ENCODE data around the gene MED23. TPM values are rescaled to one million over a fixed set of nuclear protein-coding genes. Genes with fewer than 3 reads are reported as not detected.

Gene MED23
- total and polyA plus RNA-seq, 9 of the 15 experiments (the other 6 are each of a cell fraction or from before 2014, with no cell fraction given): 13.7 to 61.2 (median 27.2) TPM

GRCh38 chr6:131627724-131628682, at the start of gene MED23 (continued):
- TF ChIP-seq, protein P1, sequence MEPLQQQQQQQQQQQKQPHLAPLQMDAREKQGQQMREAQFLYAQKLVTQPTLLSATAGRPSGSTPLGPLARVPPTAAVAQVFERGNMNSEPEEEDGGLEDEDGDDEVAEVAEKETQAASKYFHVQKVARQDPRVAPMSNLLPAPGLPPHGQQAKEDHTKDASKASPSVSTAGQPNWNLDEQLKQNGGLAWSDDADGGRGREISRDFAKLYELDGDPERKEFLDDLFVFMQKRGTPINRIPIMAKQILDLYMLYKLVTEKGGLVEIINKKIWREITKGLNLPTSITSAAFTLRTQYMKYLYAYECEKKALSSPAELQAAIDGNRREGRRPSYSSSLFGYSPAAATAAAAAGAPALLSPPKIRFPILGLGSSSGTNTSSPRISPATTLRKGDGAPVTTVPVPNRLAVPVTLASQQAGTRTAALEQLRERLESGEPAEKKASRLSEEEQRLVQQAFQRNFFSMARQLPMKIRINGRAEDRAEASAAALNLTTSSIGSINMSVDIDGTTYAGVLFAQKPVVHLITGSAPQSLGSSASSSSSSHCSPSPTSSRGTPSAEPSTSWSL (CRISPR knock-in tag; IDR thresholded peaks at IDR 0.05; ENCODE audit: borderline replicate concordance): 0 out of 2 replicates have a peak, but pooled peaks have one; percentile 68
- TF ChIP-seq ZKSCAN1 (IDR thresholded peaks at IDR 0.05; ENCODE audit: low read depth, low read length) (peak; percentile 88), XRCC3 (IDR thresholded peaks at IDR 0.05) (no peak), FIP1L1 (IDR thresholded peaks at IDR 0.05; ENCODE audit: low read depth, low read length, poor library complexity, severe bottlenecking) (peak; percentile 97), YY1 (IDR thresholded peaks at IDR 0.05; ENCODE audit: borderline replicate concordance in 1 of 3, control insufficient read depth in 1 of 3, extremely low read depth in 1 of 3, insufficient read depth in 3 of 3, insufficient read length in 1 of 3, insufficient replicate concordance in 2 of 3, low read depth in 1 of 3, low read length in 2 of 3) (peak in 2 of 3 experiments; percentile 72 to 83), E2F4 (CRISPR knock-in tag; IDR thresholded peaks at IDR 0.05; ENCODE audit: low read depth) (no peak), TGIF2 (CRISPR knock-in tag; IDR thresholded peaks at IDR 0.05) (peak; percentile 72; the same call in 1 of the 2 replicates), SNIP1 (IDR thresholded peaks at IDR 0.05; ENCODE audit: low read depth) (no peak), POLR2H (tag; IDR thresholded peaks at IDR 0.05; ENCODE audit: low read depth) (no peak), GABPB1 (CRISPR knock-in tag; IDR thresholded peaks at IDR 0.05) (peak; percentile 100), CBX1 (IDR thresholded peaks at IDR 0.05; ENCODE audit: low read depth) (peak; percentile 94), LCOR (CRISPR knock-in tag; IDR thresholded peaks at IDR 0.05) (peak; percentile 99), MCM2 (IDR thresholded peaks at IDR 0.05; ENCODE audit: low read depth) (no peak), FOXK2 (conservative IDR thresholded peaks at IDR 0.05 in 1 of 2, IDR thresholded peaks at IDR 0.05 in 1 of 2; ENCODE audit: low read depth in 2 of 2) (peak; percentile 62 to 64), NFRKB (IDR thresholded peaks at IDR 0.05; ENCODE audit: low read depth) (peak; percentile 71; the same call in 1 of the 2 replicates)
- TF ChIP-seq, protein P2, sequence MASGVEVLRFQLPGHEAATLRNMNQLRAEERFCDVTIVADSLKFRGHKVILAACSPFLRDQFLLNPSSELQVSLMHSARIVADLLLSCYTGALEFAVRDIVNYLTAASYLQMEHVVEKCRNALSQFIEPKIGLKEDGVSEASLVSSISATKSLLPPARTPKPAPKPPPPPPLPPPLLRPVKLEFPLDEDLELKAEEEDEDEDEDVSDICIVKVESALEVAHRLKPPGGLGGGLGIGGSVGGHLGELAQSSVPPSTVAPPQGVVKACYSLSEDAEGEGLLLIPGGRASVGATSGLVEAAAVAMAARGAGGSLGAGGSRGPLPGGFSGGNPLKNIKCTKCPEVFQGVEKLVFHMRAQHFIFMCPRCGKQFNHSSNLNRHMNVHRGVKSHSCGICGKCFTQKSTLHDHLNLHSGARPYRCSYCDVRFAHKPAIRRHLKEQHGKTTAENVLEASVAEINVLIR (CRISPR knock-in tag; IDR thresholded peaks at IDR 0.05): no peak
